ENCODE measurements around the gene PAX6. TPM values are rescaled to one million over a fixed set of nuclear protein-coding genes. Genes with fewer than 3 reads are reported as not detected.

The PAX6 gene
- total RNA-seq (0.47 TPM), polyA plus RNA-seq (0.32 TPM)
- long read RNA-seq, donor 1 = 0 reads
- long read RNA-seq, donor 2 = 0 reads
- long read RNA-seq, donor 3 = 0 reads
- long read RNA-seq, donor 4 = 0 reads
- long read RNA-seq, donor 5 = 0 reads
- long read RNA-seq, donor 6 = 0 reads
- long read RNA-seq, donor 7 = 0 reads
- long read RNA-seq, donor 8 = 0 reads
- long read RNA-seq, donor 9 = 0 reads
- long read RNA-seq, donor 10 = 0 reads

- 2% methylated on average over 49 of the region's 49 CpGs for WGBS
- Histone ChIP-seq H3K4me3 (ENCODE audit: low read length in 2 of 2) (peak within 1 kb of the TSS in 1 of 2 donors; percentile 46), H3K27ac (ENCODE audit: low read depth in 1 of 2, low read length in 1 of 2) (no peak within 1 kb of the TSS), H3K4me1 (ENCODE audit: control insufficient read depth in 2 of 2, insufficient read depth in 2 of 2, low read length in 2 of 2) (peaks cover 13 to 46% of the 10 kb centered on the region in 2 donors), H3K36me3 (ENCODE audit: control insufficient read depth in 2 of 2, insufficient read depth in 2 of 2, low read length in 1 of 2) (no peaks in the 10 kb centered on the region), H3K27me3 (ENCODE audit: control insufficient read depth in 2 of 2, insufficient read depth in 1 of 2, low read length in 1 of 2) (peaks cover 86 to 100% of the 10 kb centered on the region in 2 donors), H3K9me3 (ENCODE audit: control insufficient read depth in 2 of 2, insufficient read depth in 1 of 2, low read length in 1 of 2) (peaks cover 0 to 8% of the 10 kb centered on the region in 2 donors)
- peak; percentile 29 to 81 (median 55) for DNase-seq (ENCODE audit: low read depth in 6 of 9, low spot score in 9 of 9)
These were observed at the start of gene PAX6 for GRCh38 chr11:31810779-31811647. PAX6 (minus strand) TSS chr11:31811322; CDS start chr11:31806411, 4,911 bp downstream.

GRCh38 chr11:31860391-31860790, 49.3 kb upstream of the PAX6 start:
- Histone ChIP-seq H3K36me3 (ENCODE audit: control insufficient read depth in 2 of 2, insufficient read depth in 2 of 2, low read length in 1 of 2) (no peaks in the 10 kb centered on the region), H3K4me3 (ENCODE audit: low read length in 2 of 2) (no peak overlapping the region), H3K9me3 (ENCODE audit: control insufficient read depth in 2 of 2, insufficient read depth in 1 of 2, low read length in 1 of 2) (no peaks in the 10 kb centered on the region), H3K4me1 (ENCODE audit: control insufficient read depth in 2 of 2, insufficient read depth in 2 of 2, low read length in 2 of 2) (no peaks in the 10 kb centered on the region), H3K27ac (ENCODE audit: low read depth in 1 of 2, low read length in 1 of 2) (no peak overlapping the region), H3K27me3 (ENCODE audit: control insufficient read depth in 2 of 2, insufficient read depth in 1 of 2, low read length in 1 of 2) (peaks cover 0 to 5% of the 10 kb centered on the region in 2 donors)
- no peak for DNase-seq (ENCODE audit: low read depth in 6 of 9, low spot score in 9 of 9)

DNA sequence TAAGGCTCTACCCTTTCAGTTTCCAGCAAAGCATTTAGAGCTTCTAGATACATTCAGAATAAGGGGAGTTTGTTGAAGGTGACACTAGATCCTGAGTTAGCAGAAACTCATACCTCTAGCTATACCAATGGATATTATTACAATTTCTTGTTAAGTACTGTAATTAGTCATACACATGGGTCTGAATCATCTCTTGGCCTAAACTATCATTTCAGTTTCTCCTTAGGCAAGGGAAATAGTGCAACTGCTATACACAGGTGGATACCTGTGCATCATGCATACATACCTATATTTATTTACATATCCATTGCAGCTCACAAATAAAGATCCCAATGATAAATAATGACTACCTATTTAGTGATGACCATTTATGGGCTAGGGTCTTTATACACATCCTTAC, 45.1 kb upstream of the PAX6 start:
- Histone ChIP-seq H3K27me3 (ENCODE audit: control insufficient read depth in 2 of 2, insufficient read depth in 1 of 2, low read length in 1 of 2) (peaks cover 0 to 3% of the 10 kb centered on the region in 2 donors), H3K4me3 (ENCODE audit: low read length in 2 of 2) (no peak overlapping the region), H3K9me3 (ENCODE audit: control insufficient read depth in 2 of 2, insufficient read depth in 1 of 2, low read length in 1 of 2) (no peaks in the 10 kb centered on the region), H3K27ac (ENCODE audit: low read depth in 1 of 2, low read length in 1 of 2) (no peak overlapping the region), H3K4me1 (ENCODE audit: control insufficient read depth in 2 of 2, insufficient read depth in 2 of 2, low read length in 2 of 2) (no peaks in the 10 kb centered on the region), H3K36me3 (ENCODE audit: control insufficient read depth in 2 of 2, insufficient read depth in 2 of 2, low read length in 1 of 2) (no peaks in the 10 kb centered on the region)
- DNase-seq (ENCODE audit: low read depth in 6 of 9, low spot score in 9 of 9) = no peak

GRCh38 chr11:31855466-31855865, 44.3 kb upstream of the PAX6 start:
- WGBS = 96% methylated on average over 1 of the region's 1 CpG
- Histone ChIP-seq H3K4me1 (ENCODE audit: control insufficient read depth in 2 of 2, insufficient read depth in 2 of 2, low read length in 2 of 2) (no peaks in the 10 kb centered on the region), H3K9me3 (ENCODE audit: control insufficient read depth in 2 of 2, insufficient read depth in 1 of 2, low read length in 1 of 2) (no peaks in the 10 kb centered on the region), H3K36me3 (ENCODE audit: control insufficient read depth in 2 of 2, insufficient read depth in 2 of 2, low read length in 1 of 2) (no peaks in the 10 kb centered on the region), H3K27ac (ENCODE audit: low read depth in 1 of 2, low read length in 1 of 2) (no peak overlapping the region), H3K27me3 (ENCODE audit: control insufficient read depth in 2 of 2, insufficient read depth in 1 of 2, low read length in 1 of 2) (no peaks in the 10 kb centered on the region), H3K4me3 (ENCODE audit: low read length in 2 of 2) (no peak overlapping the region)
- DNase-seq (ENCODE audit: low read depth in 6 of 9, low spot score in 9 of 9) = no peak

DNA sequence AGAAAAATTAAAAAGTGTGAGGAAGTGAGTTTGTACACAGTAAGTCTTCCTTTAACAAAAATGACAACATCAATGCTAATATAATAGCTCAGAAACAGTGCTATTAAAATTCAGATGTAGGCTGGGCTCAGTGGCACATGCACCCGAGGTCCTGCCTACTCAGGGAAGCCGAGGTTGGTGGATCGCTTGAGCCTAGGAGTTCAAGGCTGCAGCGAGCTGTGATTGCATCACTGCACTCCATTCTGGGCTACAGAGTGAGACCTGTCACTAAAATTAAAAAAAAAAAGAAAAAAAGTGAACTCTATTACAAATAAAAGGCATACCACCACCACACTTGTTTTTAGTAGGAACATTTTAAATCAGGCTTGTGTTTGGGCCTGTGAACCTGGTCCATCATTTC, 39.2 kb upstream of the PAX6 start:
- Histone ChIP-seq H3K9me3 (ENCODE audit: control insufficient read depth in 2 of 2, insufficient read depth in 1 of 2, low read length in 1 of 2) (no peaks in the 10 kb centered on the region), H3K36me3 (ENCODE audit: control insufficient read depth in 2 of 2, insufficient read depth in 2 of 2, low read length in 1 of 2) (no peaks in the 10 kb centered on the region), H3K27ac (ENCODE audit: low read depth in 1 of 2, low read length in 1 of 2) (no peak overlapping the region), H3K27me3 (ENCODE audit: control insufficient read depth in 2 of 2, insufficient read depth in 1 of 2, low read length in 1 of 2) (peaks cover 0 to 2% of the 10 kb centered on the region in 2 donors), H3K4me3 (ENCODE audit: low read length in 2 of 2) (no peak overlapping the region), H3K4me1 (ENCODE audit: control insufficient read depth in 2 of 2, insufficient read depth in 2 of 2, low read length in 2 of 2) (no peaks in the 10 kb centered on the region)
- DNase-seq (ENCODE audit: low read depth in 6 of 9, low spot score in 9 of 9) = no peak
- WGBS = 92% methylated on average over 4 of the region's 4 CpGs

- H3K27ac ChIP-seq (ENCODE audit: low read depth in 1 of 2, low read length in 1 of 2) = no peak overlapping the region
- DNase-seq (ENCODE audit: low read depth in 6 of 9, low spot score in 9 of 9) = no peak
- no peaks in the 10 kb centered on the region for H3K36me3 ChIP-seq (ENCODE audit: control insufficient read depth in 2 of 2, insufficient read depth in 2 of 2, low read length in 1 of 2)
- H3K4me3 ChIP-seq (ENCODE audit: low read length in 2 of 2) = no peak overlapping the region
- H3K27me3 ChIP-seq (ENCODE audit: control insufficient read depth in 2 of 2, insufficient read depth in 1 of 2, low read length in 1 of 2) = peaks cover 2 to 6% of the 10 kb centered on the region in 2 donors
- H3K4me1 ChIP-seq (ENCODE audit: control insufficient read depth in 2 of 2, insufficient read depth in 2 of 2, low read length in 2 of 2) = no peaks in the 10 kb centered on the region
- no peaks in the 10 kb centered on the region for H3K9me3 ChIP-seq (ENCODE audit: control insufficient read depth in 2 of 2, insufficient read depth in 1 of 2, low read length in 1 of 2)
- WGBS = 92% methylated on average over 2 of the region's 2 CpGs
These were observed 36.6 kb upstream of the PAX6 start for GRCh38 chr11:31847761-31848160.

- no peak for DNase-seq (ENCODE audit: low read depth in 6 of 9, low spot score in 9 of 9)
- Histone ChIP-seq H3K36me3 (ENCODE audit: control insufficient read depth in 2 of 2, insufficient read depth in 2 of 2, low read length in 1 of 2) (no peaks in the 10 kb centered on the region), H3K27ac (ENCODE audit: low read depth in 1 of 2, low read length in 1 of 2) (no peak overlapping the region), H3K27me3 (ENCODE audit: control insufficient read depth in 2 of 2, insufficient read depth in 1 of 2, low read length in 1 of 2) (peaks cover 2 to 13% of the 10 kb centered on the region in 2 donors), H3K9me3 (ENCODE audit: control insufficient read depth in 2 of 2, insufficient read depth in 1 of 2, low read length in 1 of 2) (no peaks in the 10 kb centered on the region), H3K4me3 (ENCODE audit: low read length in 2 of 2) (no peak overlapping the region), H3K4me1 (ENCODE audit: control insufficient read depth in 2 of 2, insufficient read depth in 2 of 2, low read length in 2 of 2) (no peaks in the 10 kb centered on the region)
- WGBS = 97% methylated on average over 1 of the region's 1 CpG
These were observed 34.2 kb upstream of the PAX6 start for GRCh38 chr11:31845331-31845730.

DNA sequence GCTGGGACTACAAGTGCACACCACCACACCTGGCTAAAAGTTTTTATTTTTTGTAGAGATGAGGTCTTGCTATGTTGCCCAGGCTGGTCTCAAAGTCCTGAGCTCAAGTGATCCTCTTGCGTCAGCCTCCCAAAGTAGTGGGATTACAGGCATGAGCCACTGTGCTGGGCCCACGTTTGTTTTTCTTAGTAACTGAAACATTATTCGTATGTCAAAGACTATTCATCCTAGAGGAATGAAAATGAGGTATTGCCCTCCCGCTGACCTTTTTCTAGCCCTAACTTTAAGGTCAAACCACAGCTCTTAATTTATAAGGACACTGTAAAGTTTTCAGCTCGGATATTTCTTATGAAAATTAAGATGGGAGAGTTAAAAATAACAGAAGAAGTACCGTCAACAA, 33.2 kb upstream of the PAX6 start:
- Histone ChIP-seq H3K27ac (ENCODE audit: low read depth in 1 of 2, low read length in 1 of 2) (no peak overlapping the region), H3K4me1 (ENCODE audit: control insufficient read depth in 2 of 2, insufficient read depth in 2 of 2, low read length in 2 of 2) (no peaks in the 10 kb centered on the region), H3K4me3 (ENCODE audit: low read length in 2 of 2) (no peak overlapping the region), H3K9me3 (ENCODE audit: control insufficient read depth in 2 of 2, insufficient read depth in 1 of 2, low read length in 1 of 2) (no peaks in the 10 kb centered on the region), H3K36me3 (ENCODE audit: control insufficient read depth in 2 of 2, insufficient read depth in 2 of 2, low read length in 1 of 2) (no peaks in the 10 kb centered on the region), H3K27me3 (ENCODE audit: control insufficient read depth in 2 of 2, insufficient read depth in 1 of 2, low read length in 1 of 2) (peaks cover 6 to 21% of the 10 kb centered on the region in 2 donors)
- WGBS = 57% methylated on average over 6 of the region's 6 CpGs
- no peak for DNase-seq (ENCODE audit: low read depth in 6 of 9, low spot score in 9 of 9)

DNA sequence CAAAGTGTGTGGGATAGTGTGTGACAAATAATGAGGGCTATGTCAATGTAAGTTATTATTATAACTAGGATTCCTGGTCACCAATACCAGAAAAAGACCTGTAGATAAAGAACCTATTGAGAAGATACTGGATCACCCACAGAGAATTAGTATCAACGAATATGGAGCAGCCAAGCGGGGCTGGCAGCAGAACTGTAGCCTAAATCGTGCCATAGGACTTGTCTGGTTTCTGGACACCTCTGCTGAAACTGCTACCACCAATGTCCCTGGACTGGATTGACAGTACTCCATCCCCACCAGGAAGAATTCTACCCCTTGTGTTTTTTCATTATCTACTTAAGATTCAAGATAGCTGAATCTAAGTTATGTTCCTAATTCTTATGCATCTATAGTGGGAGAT, 30.3 kb upstream of the PAX6 start:
- no peak for DNase-seq (ENCODE audit: low read depth in 6 of 9, low spot score in 9 of 9)
- WGBS = 91% methylated on average over 3 of the region's 3 CpGs
- H3K36me3 ChIP-seq (ENCODE audit: control insufficient read depth in 2 of 2, insufficient read depth in 2 of 2, low read length in 1 of 2) = no peaks in the 10 kb centered on the region
- no peaks in the 10 kb centered on the region for H3K9me3 ChIP-seq (ENCODE audit: control insufficient read depth in 2 of 2, insufficient read depth in 1 of 2, low read length in 1 of 2)
- no peak overlapping the region for H3K4me3 ChIP-seq (ENCODE audit: low read length in 2 of 2)
- H3K27ac ChIP-seq (ENCODE audit: low read depth in 1 of 2, low read length in 1 of 2) = no peak overlapping the region
- H3K4me1 ChIP-seq (ENCODE audit: control insufficient read depth in 2 of 2, insufficient read depth in 2 of 2, low read length in 2 of 2) = no peaks in the 10 kb centered on the region
- H3K27me3 ChIP-seq (ENCODE audit: control insufficient read depth in 2 of 2, insufficient read depth in 1 of 2, low read length in 1 of 2) = peaks cover 6 to 24% of the 10 kb centered on the region in 2 donors
